Stomach (tissue), 9 donors: ENCODE measurements around the gene CNGA4. TPM values are rescaled to one million over a fixed set of nuclear protein-coding genes. Genes with fewer than 3 reads are reported as not detected.

Experiments
- DNase-seq, 2 donors: peaks; one replicate each; pipeline versions ENCODE4 v3.0.0 to v3.0.0-alpha.2; 2013 to 2019
- H3K27ac ChIP-seq, 5 donors: fragments of 200-600 bp in 4 of 5; sonication (generic) in 4 of 5; one replicate each; pipeline ENCODE4 v1.5.1; 2013 to 2019; ENCODE audit warnings: mild to moderate bottlenecking in 1 of 5, moderate library complexity in 1 of 5
- H3K27me3 ChIP-seq, 3 donors: fragments of 200-600 bp; sonication (generic); one replicate each; pipeline ENCODE4 v1.5.1; 2017 to 2019; ENCODE audit warnings: mixed run types in 1 of 3
- H3K36me3 ChIP-seq, 4 donors: fragments of 200-600 bp; sonication (generic); 1 replicate in 3 of 4; 2 replicates in 1 of 4; pipeline ENCODE4 v1.5.1; 2016 to 2019
- H3K4me1 ChIP-seq, 4 donors: fragments of 200-600 bp; sonication (generic); one replicate each; pipeline ENCODE4 v1.5.1; 2016 to 2019
- H3K4me3 ChIP-seq, 4 donors: fragments of 200-600 bp; sonication (generic) in 3 of 4; one replicate each; pipeline ENCODE4 v1.5.1; 2016 to 2019; ENCODE audit warnings: mild to moderate bottlenecking in 1 of 4
- H3K9me3 ChIP-seq, 4 donors: fragments of 200-600 bp; sonication (generic); one replicate each; pipeline ENCODE4 v1.5.1; 2016 to 2019
- EP300 ChIP-seq: sonication (generic); formaldehyde crosslinking; IDR thresholded peaks from one replicate; pipeline ENCODE4 v1.6.1; 2017; ENCODE audit warnings: antibody characterized with exemption
- POLR2A ChIP-seq, 4 donors: fragments of 450-650 bp; IDR thresholded peaks; one replicate each; pipeline ENCODE4 v1.6.1; 2016; ENCODE audit warnings: antibody characterized with exemption in 4 of 4, control low read depth in 2 of 4, mild to moderate bottlenecking in 1 of 4, moderate library complexity in 1 of 4
- POLR2AphosphoS5 ChIP-seq, 3 donors: sonication (generic); formaldehyde crosslinking; IDR thresholded peaks; one replicate each; pipeline ENCODE4 v1.6.1; 2016; ENCODE audit warnings: antibody characterized with exemption in 3 of 3
- WGBS, 5 donors: extraction: QIAGEN DNeasy Blood & Tissue Kit in 3 of 5; methylation state at CpG; one replicate each; pipeline versions ENCODE4 v1.1.5 to v1.1.7; 2013 to 2018; 5-methylcytosine and 5-hydroxymethylcytosine counted together
- intact Hi-C: fragments of 100-400 bp; cut with DNase I; formaldehyde crosslinking; loops from one replicate; pipeline ENCODE4 v1.15.1; 2023; ENCODE audit warnings: low total_unique reads
- polyA plus RNA-seq, 3 donors: library from polyadenylated mRNA; stranded (reverse); fragments of 200-250 nt; gene quantifications; one replicate each; pipeline ENCODE4 v1.2.3, GENCODE V29; 2013
- total RNA-seq, 5 donors: library from RNA; depleted of rRNA; stranded (reverse); fragments of >200 nt; gene quantifications; one replicate each; pipeline versions ENCODE4 v1.1.0 to v1.2.3, GENCODE V29; 2014 to 2016
- TF ChIP-seq, protein P1 (sequence below), 7 experiments: fragments of 450-650 bp in 4 of 7; fragments of 200-600 bp in 3 of 7; sonication (generic) in 3 of 7; IDR thresholded peaks; one replicate each; pipeline ENCODE4 v1.5.1; 2016 to 2019; ENCODE audit warnings: antibody characterized with exemption in 7 of 7, control low read depth in 2 of 7, mild to moderate bottlenecking in 1 of 7
- donor health status: healthy with polysubstance abuse.
- donor health status: Bipolar disorder and iron deficiency.
- donor health status: healthy.

The CNGA4 gene
- total and polyA plus RNA-seq, 8 donors, result 0.08 TPM; not detected in 7

DNA sequence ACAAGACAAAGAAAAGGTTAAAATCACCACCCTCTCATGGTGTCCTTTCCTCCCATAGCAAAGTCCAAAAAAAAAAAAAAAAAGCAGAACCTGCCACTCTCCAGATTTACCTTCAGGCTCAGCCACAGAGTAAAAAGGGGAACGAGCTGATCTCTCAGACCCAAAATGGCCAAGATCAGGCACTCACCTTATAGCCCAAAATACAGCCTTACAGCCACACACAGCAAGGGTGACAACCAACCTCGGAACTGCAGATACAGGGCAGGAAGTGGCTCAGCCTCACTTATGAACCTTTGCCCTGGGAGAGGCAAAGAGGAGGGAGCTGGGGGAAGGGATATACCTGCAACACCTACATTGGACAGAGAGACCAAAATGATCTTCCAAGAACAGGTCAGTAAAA lies 9.0 kb upstream of the CNGA4 start:
- Histone ChIP-seq H3K4me1 (peaks cover 21 to 69% (median 44%) of the 10 kb centered on the region in 4 donors), H3K36me3 (no peaks in the 10 kb centered on the region), H3K27ac (peak overlapping the region in 2 of 5 donors; percentile 16 to 48), H3K27me3 (no peaks in the 10 kb centered on the region), H3K9me3 (no peaks in the 10 kb centered on the region), H3K4me3 (no peak overlapping the region)
- DNase-seq, result peak in 1 of 2 donors; percentile 71
- WGBS, 5 donors, result 20 to 53% (median 33%) methylated on average over 2 of the region's 2 CpGs
- TF ChIP-seq, protein P1, sequence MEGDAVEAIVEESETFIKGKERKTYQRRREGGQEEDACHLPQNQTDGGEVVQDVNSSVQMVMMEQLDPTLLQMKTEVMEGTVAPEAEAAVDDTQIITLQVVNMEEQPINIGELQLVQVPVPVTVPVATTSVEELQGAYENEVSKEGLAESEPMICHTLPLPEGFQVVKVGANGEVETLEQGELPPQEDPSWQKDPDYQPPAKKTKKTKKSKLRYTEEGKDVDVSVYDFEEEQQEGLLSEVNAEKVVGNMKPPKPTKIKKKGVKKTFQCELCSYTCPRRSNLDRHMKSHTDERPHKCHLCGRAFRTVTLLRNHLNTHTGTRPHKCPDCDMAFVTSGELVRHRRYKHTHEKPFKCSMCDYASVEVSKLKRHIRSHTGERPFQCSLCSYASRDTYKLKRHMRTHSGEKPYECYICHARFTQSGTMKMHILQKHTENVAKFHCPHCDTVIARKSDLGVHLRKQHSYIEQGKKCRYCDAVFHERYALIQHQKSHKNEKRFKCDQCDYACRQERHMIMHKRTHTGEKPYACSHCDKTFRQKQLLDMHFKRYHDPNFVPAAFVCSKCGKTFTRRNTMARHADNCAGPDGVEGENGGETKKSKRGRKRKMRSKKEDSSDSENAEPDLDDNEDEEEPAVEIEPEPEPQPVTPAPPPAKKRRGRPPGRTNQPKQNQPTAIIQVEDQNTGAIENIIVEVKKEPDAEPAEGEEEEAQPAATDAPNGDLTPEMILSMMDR (IDR thresholded peaks at IDR 0.05), result no peak
- TF ChIP-seq EP300 (no peak), POLR2AphosphoS5 (IDR thresholded peaks at IDR 0.05) (peak in 2 of 3 donors; percentile 31 to 49), POLR2A (IDR thresholded peaks at IDR 0.05) (no peak)
- intact Hi-C loops, result no loop called here

DNA sequence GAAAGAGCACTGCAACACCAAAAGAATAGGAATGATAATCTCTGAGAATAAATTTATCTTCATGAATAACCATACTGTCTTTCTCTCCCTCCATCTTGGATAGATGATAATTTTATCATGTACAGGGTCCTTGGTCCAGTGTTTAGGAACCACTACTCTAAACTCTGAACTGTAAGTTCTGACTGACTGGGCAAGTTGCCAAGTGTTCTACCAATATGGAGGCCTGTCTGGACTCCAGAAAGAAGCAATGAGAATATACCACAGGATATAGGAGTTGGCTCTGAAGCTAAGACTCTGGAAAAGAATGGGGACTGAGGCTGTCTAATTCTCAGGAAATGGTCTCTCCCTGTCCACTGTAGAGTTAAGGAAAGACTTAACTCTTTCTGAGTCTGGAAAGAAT lies 6.0 kb upstream of the CNGA4 start:
- TF ChIP-seq POLR2A (IDR thresholded peaks at IDR 0.05) (no peak), POLR2AphosphoS5 (IDR thresholded peaks at IDR 0.05) (no peak)
- peak overlapping the region in 1 of 5 donors; percentile 92 for H3K27ac ChIP-seq
- intact Hi-C loops, result no loop called here
- H3K4me3 ChIP-seq, result peak overlapping the region in 1 of 4 donors; percentile 80
- H3K36me3 ChIP-seq, result no peaks in the 10 kb centered on the region
- H3K27me3 ChIP-seq, result no peaks in the 10 kb centered on the region
- peaks cover 21 to 49% (median 34%) of the 10 kb centered on the region in 4 donors for H3K4me1 ChIP-seq
- no peaks in the 10 kb centered on the region for H3K9me3 ChIP-seq
- DNase-seq, result no peak

DNA sequence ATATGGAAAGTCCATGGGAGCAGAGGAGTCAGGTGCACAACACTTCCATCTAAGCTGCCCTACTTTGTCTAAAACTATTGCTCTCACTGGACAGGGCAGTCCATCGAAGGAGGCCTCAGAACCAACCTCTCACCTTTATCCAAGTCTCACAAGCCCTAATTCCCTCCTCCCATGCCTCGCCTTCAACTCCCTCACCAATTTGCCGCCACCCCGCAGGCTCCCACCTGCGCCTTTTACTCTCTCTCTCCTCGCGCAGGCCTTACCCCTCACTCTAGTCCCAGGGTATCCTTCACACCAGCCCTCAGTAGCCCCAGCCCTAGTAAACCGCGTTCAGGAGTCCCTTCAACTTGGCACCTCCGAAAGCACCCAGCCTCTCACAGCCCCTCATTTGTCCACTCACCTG lies 4.9 kb upstream of the CNGA4 start:
- peak overlapping the region; percentile 71 to 85 (median 78) for H3K4me3 ChIP-seq
- H3K4me1 ChIP-seq, result peaks cover 21 to 45% (median 34%) of the 10 kb centered on the region in 4 donors
- H3K27ac ChIP-seq, result peak overlapping the region; percentile 87 to 96 (median 92)
- TF ChIP-seq POLR2A (IDR thresholded peaks at IDR 0.05) (no peak), EP300 (no peak), POLR2AphosphoS5 (IDR thresholded peaks at IDR 0.05) (no peak)
- TF ChIP-seq, protein P1 (IDR thresholded peaks at IDR 0.05), result no peak
- no peaks in the 10 kb centered on the region for H3K36me3 ChIP-seq
- no peak for DNase-seq
- intact Hi-C loops, result no loop called here
- H3K27me3 ChIP-seq, result no peaks in the 10 kb centered on the region
- H3K9me3 ChIP-seq, result no peaks in the 10 kb centered on the region
- 0 to 2% (median 1%) methylated on average over 10 of the region's 10 CpGs for WGBS, 5 donors

DNA sequence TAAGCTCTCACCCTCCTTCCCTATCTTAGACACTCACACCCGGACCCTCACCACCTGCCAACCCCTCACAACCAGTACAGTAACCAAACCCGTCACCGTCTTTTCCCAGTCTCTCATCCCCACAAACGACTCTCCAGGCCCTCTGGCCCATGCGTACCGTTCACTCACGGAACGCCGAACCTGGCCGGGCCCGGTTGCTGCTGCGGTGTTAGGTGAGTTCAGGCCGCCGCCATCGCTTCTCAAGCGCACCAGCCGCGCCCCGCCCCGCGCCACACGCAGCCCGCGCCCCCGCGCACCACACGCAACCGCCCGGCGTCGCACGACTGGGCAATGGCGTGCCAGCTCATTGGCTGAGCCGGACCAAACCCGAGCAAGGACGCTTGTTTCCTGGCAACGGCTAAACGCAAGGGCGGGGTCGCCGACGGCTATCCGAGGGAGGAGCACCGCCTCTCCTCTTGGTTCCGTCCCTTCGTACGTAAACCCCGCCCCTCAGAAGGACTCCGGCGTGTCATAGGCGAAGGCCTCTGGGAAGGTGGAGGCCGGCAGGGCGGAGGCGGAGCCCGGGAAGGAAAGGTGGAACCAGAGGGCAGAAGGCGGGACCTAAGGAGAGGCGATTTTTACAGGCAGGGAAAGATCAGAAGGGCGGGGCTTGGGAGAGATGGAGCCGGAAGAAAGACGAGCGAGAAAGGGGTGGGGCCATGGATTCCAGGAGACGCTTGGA lies 4.3 kb upstream of the CNGA4 start, which contains the start of gene FHIP1B:
FHIP1B (minus strand) TSS at position 250 of the 721 bp plus-strand sequence. CDS start 10,120 bp downstream, outside the sequence.
- 0 to 1% (median 0%) methylated on average over 49 to 62 of the region's 62 CpGs for WGBS, 5 donors
- Histone ChIP-seq H3K4me1 (peaks cover 21 to 41% (median 31%) of the 10 kb centered on the region in 4 donors), H3K9me3 (no peaks in the 10 kb centered on the region), H3K27ac (peak within 1 kb of the TSS; percentile 87 to 96 (median 92)), H3K27me3 (no peaks in the 10 kb centered on the region), H3K36me3 (no peaks in the 10 kb centered on the region), H3K4me3 (peak within 1 kb of the TSS; percentile 71 to 85 (median 78))
- TF ChIP-seq, protein P1 (IDR thresholded peaks at IDR 0.05), result no peak
- peak in 1 of 4 donors; percentile 18 for TF ChIP-seq POLR2A (IDR thresholded peaks at IDR 0.05)
- TF ChIP-seq POLR2AphosphoS5 (IDR thresholded peaks at IDR 0.05), result peak; percentile 72 to 95 (median 82)
- intact Hi-C loops, result no loop called here
- peak; percentile 100 for DNase-seq

DNA sequence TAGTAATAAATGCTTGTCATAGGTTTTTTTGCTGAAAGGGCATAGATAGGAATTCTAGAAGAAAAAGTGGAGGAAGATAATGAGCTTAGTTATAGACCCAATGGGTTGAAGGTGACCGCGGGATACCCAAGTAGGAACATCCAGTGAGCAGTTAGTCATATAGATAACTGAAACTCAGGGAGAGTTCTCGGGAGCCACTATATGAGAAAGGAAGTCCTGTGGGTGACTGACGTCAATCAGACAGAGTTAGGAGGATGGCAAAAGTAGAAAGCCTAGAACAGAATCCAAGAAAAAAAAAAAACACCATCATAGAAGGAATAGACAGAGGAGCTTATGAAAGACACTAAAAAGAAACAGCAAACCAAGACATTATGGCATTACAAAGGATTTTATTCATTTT lies 1.6 kb upstream of the CNGA4 start:
- Histone ChIP-seq H3K27me3 (no peaks in the 10 kb centered on the region), H3K4me3 (no peak overlapping the region), H3K27ac (no peak overlapping the region), H3K9me3 (no peaks in the 10 kb centered on the region), H3K36me3 (no peaks in the 10 kb centered on the region), H3K4me1 (peaks cover 15 to 26% (median 19%) of the 10 kb centered on the region in 4 donors)
- TF ChIP-seq, protein P1 (IDR thresholded peaks at IDR 0.05), result no peak
- TF ChIP-seq POLR2A (IDR thresholded peaks at IDR 0.05), result no peak
- TF ChIP-seq POLR2AphosphoS5 (IDR thresholded peaks at IDR 0.05), result no peak
- no peak for TF ChIP-seq EP300
- no peak for DNase-seq
- intact Hi-C loops, result no loop called here
- WGBS, 5 donors, result 82 to 92% (median 82%) methylated on average over 4 of the region's 4 CpGs
